ENCODE results near the gene MAML2.

The MAML2 gene

GRCh38 chr11:96211436-96211835 is 131.6 kb downstream of the MAML2 start:
- TF ChIP-seq CTCF (IDR thresholded peaks at IDR 0.05; ENCODE audit: low read depth, low read length, missing control alignments): no peak
- H3K4me3 ChIP-seq (ENCODE audit: low read depth, low read length): no peak overlapping the region
- no peak for DNase-seq (ENCODE audit: low read depth)

DNA sequence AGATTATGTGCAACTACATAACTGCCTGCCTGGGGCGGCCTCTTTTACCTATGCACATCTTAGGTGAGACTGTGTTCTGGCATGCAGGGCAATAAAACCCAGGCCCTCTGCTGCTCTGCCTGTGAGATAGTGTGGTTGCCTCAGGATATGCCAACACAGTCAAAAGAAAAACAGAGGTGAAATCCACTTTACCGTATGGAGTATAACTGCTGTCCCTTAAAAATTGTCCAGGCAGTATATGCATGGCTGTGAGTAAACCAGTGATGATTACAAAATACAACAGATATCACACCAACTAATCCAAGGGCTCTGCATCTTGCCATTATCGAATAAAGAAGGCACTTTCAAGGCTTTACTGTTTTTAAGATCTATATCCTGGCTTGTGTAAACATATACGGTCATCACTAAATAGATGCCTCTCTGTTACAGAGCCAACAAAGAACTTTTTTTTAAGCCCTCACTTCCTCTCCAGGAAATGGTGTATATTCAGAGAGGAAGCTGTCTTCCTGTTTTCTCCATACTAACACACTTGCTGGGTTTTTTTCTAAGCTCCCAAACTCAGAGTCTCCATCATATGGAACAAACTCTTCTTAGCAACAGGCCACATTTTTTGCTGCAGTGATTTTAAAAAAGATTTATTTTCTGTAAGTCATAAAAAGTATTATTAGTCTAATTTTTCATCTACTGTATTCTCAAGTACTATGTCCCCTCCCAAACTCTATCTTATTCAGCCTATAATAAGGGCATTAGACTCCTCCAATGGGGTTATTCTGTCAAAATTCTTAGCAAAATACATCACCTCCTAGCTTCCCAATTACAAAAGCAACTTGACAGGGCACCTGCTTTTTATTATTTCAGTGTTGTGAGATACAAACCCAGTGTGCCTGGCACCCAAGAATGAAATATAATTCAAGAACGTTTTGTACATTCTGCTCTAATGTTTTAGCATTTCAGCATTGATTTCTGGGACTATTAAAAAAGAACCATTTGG is 135.2 kb downstream of the MAML2 start:
- no peak for DNase-seq (ENCODE audit: low read depth)
- H3K4me3 ChIP-seq (ENCODE audit: low read depth, low read length): no peak overlapping the region
- TF ChIP-seq CTCF (IDR thresholded peaks at IDR 0.05; ENCODE audit: low read depth, low read length, missing control alignments): no peak

DNA sequence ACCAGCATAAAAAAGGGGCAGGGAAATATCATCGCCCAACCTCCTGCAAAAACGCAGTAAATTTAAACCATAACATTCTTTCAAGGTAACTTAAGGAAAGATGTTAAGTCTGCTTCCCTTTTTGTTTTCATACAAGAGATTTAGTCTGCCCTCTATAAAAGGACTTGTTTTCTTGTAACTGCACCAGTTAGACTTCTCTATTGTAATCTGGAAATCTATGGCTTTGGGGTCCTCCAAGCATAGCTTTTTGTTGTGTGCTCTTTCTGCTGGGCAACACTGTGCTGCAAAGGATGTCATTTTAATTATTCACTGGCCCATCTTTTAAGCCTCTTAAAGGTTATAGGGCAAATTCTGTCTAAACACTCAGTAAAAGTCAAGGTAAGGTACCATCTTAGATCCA is 136.0 kb downstream of the MAML2 start:
- H3K4me3 ChIP-seq (ENCODE audit: low read depth, low read length): no peak overlapping the region

GRCh38 chr11:96205460-96205809 is 137.6 kb downstream of the MAML2 start:
- no peak for TF ChIP-seq CTCF (IDR thresholded peaks at IDR 0.05; ENCODE audit: low read depth, low read length, missing control alignments)

More for the DNA sequence above, 136.0 kb downstream of the MAML2 start:
- no peak for DNase-seq (ENCODE audit: low read depth)
- TF ChIP-seq CTCF (IDR thresholded peaks at IDR 0.05; ENCODE audit: low read depth, low read length, missing control alignments): no peak

GRCh38 chr11:96204721-96205459 is 138.1 kb downstream of the MAML2 start:
- DNase-seq (ENCODE audit: low read depth): no peak

More at GRCh38 chr11:96205460-96205809, 137.6 kb downstream of the MAML2 start:
- no peak overlapping the region for H3K4me3 ChIP-seq (ENCODE audit: low read depth, low read length)
- no peak for DNase-seq (ENCODE audit: low read depth)

GRCh38 chr11:96204366-96204659 is 138.7 kb downstream of the MAML2 start:
- no peak for DNase-seq (ENCODE audit: low read depth)
- TF ChIP-seq CTCF (IDR thresholded peaks at IDR 0.05; ENCODE audit: low read depth, low read length, missing control alignments): no peak
- no peak overlapping the region for H3K4me3 ChIP-seq (ENCODE audit: low read depth, low read length)

More at GRCh38 chr11:96204721-96205459, 138.1 kb downstream of the MAML2 start:
- no peak for TF ChIP-seq CTCF (IDR thresholded peaks at IDR 0.05; ENCODE audit: low read depth, low read length, missing control alignments)
- H3K4me3 ChIP-seq (ENCODE audit: low read depth, low read length): no peak overlapping the region

All from GM12864 (cell line).